HUDEP-2 (cell line): ENCODE measurements around the gene GPX7.

Experiments used
- DNase-seq, 76 experiments: peaks; one replicate each; lab custom pipeline; 2025; ENCODE audit not compliant: unreplicated experiment in 76 of 76; lab: John Stamatoyannopoulos, UW

Gene GPX7

DNA sequence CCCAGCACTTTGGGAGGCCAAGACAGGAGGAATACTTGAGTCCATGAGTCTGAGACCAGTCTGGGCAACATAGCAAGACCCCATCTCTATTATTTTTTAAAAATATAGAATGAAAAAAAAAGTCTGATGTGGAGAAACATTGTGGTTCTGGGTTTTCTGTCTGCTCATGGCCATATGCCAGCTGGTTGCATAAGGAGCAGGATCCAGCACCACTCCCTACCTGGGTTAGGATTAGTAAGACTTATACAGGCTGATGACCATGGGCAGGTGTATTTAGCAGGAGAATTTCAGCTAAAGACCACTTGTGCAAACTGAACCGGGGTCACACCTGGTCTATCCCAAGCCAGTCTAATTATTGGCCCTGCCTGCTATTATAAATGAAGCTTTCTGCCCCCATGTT is 16.7 kb upstream of the GPX7 start:
- no peak for DNase-seq

DNA sequence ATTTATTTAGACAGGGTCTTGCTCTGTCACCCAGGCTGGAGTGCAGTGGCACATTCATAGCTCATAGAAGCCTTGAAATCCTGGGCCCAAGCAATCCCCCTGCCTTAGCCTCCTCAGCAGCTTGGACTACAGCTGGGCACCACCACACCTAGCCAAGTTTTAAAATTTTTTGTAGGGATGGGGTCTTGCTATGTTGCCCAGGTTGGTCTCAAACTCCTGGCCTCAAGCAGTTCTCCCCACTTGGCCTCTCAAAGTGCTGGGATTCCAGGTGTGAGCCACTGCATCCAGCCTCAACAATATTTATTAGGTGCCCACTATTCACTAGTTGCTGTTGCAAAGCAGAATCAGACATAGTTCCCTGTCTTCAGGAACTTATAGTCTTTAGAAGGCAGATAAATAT is 14.1 kb upstream of the GPX7 start:
- no peak for DNase-seq

GRCh38 chr1:52588535-52588934 is 13.6 kb upstream of the GPX7 start:
- DNase-seq = no peak

- DNase-seq = no peak
Observed at GRCh38 chr1:52590266-52590665, 11.9 kb upstream of the GPX7 start.

DNA sequence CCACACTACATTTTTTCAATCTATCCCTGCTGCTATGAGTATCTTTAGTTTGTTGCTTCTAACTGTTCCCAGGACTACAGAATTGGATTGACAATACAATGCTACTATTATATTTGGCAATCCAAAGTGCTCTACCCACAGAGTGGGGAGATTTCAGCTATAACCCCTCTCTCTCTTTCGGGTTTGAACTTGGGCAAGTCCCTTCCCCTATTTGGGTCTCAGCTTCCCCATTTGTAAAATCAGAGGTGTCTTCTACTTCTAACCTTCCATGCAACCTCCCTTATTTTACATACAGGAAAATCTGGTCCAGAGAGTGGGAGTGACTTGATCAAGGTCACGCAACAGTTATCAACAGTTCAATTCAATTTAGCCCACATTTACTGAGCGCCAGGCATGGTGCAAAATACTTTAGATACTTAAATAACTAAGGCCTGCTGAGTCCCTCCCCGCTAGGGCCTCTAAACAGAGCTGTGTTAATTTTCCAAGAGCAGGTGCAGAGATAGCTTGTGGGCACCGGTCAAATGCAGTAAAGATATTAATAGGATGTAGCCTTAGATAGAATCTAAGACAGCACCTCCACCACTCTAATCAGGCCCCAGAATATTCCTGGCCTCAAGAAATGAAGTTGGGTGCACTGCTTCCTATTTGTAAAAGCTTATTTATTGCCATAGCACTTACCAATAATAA is 9.4 kb upstream of the GPX7 start:
- DNase-seq = no peak

GRCh38 chr1:52593495-52593894 is 8.7 kb upstream of the GPX7 start:
- DNase-seq = no peak

DNA sequence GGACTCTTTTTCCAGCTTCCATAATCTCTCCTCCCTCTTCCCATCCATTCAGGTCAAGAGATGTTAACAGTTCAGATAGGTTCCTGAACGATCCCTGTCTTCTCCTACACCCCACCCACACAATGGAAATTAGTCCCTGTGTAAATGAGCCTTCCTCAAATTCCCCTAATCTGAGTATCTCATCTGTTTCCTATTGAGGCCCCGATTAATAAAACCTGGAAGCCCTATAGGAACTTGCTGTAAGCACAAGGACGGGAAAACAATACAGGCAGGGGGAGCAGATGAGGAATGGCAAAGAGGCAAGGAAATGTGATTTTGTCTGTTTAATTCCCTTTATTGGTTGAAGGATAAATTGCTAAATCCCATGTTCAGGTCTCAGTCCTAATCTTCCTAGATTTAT is 7.1 kb upstream of the GPX7 start:
- DNase-seq = no peak

DNA sequence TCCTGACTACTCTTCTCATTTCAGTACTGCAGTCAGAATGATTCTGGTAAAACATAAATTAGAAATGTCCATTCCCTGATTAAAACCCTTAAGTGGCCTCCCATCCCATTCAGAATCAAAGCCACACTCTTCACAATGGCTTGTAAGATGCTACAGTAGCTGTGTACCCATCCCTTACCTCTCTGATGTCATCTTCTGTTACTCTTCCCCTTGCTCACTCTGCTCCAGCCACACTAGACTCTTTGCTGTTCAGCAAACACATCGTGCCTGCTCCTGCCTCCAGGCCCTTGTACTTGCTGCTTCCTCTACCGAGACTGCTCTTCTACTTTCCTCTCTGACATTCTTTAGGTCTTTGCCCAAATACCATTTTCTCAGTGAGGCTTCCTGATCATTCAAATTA is 4.3 kb upstream of the GPX7 start:
- no peak for DNase-seq

- no peak for DNase-seq
Observed at GRCh38 chr1:52598729-52599128, 3.4 kb upstream of the GPX7 start.

- no peak for DNase-seq
Observed at GRCh38 chr1:52599236-52599635, 2.9 kb upstream of the GPX7 start.

GRCh38 chr1:52600533-52601179 is 1.5 kb upstream of the GPX7 start:
- DNase-seq = no peak

DNA sequence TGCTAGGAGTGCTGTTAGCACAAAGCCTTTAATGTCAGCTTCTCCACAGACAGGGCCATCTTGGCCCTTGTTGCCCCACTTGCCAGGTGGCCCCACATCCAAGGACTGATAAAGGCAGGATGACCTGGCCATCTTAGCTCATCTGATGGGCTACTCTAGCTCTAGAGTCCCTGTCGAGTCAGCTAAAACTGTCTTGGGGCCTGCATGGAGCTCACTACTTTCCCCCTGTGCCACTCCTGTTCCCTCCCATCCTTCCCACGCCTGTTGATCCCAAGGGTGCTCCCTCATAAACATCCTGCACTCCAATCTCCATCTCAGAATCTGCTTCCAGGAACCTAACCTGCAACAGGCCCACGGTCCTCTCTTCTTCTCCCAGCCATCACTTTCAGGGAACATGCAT is 652 bp upstream of the GPX7 start:
- no peak for DNase-seq

DNA sequence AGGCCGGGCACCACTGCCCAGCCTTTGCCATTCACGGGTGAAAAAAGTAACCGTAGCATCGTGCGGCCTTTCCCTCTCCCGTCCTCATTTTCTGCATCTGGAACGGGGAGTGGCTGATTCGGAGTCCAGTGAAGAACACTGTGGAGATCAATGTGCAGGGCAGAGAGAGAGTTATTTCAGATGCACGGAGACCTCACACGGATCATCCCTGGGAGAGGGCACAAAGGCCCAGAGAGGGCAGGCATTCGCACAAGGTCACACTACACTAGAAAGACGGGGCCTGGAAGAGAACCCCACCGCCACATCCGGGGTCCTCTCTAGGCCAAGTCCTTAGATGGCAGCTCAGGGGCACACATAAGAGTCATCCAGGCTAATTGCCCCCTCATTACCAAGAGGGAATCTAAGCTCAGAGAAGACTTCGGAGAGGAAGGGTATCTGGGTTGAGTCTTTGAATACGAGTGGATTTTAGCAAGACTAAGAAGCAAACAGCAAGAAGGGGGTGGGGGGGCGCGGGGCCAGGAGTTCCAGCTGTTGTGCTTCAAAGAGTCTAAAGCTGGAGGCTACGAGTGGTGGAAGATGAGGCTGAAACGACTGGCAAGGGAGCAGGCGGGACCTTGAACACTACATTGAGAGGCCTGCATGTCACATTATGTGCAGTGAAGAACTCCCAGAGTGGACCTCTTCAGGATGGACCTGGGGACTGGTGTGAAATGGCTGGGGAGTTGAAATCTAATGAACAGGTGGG is 857 bp downstream of the GPX7 start:
- DNase-seq = no peak

DNA sequence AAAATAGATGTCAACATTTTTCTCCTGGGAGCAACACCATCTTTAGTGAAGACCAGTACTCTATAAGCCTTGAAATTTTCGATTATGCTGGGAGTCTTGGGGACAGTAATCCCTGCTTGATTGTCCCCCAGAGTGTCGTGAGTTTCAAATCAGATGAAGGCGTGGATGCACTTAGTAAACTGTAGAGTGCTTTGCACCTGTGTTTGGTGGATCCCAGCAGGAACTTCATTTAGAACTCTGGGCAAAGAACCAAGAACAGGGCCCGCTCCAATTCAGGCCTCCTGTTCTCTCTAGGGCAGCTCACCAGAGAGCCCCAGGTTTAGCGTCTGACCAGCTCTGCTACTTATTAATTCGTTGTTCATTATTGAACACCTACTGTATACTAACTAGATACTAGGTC is 1.5 kb downstream of the GPX7 start:
- DNase-seq = no peak

GRCh38 chr1:52604063-52604770 is 2.0 kb downstream of the GPX7 start:
- DNase-seq = no peak

- DNase-seq = peak in 71 of 76 experiments; percentile 5 to 83 (median 52)
Observed at GRCh38 chr1:52613636-52614373, 11.6 kb downstream of the GPX7 start.

DNA sequence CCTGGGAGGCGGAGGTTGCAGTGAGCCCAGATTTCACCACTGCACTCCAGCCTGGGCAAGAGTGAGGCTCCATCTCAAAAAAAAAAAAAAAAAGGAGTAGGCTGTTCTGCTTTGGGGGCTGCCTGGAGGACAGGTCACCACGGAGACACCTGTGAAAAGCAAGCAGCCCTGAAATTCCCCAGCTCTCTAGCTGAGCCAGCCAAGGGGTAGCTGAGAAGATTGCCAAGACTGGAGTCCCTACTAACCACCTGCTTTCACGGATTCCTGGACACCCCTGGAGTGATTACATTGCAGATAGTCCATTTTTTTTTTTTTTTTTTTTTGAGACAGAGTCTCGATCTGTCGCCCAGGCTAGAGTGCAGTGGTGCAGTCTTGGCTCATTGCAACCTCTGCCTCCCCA is 12.5 kb downstream of the GPX7 start:
- DNase-seq = no peak

DNA sequence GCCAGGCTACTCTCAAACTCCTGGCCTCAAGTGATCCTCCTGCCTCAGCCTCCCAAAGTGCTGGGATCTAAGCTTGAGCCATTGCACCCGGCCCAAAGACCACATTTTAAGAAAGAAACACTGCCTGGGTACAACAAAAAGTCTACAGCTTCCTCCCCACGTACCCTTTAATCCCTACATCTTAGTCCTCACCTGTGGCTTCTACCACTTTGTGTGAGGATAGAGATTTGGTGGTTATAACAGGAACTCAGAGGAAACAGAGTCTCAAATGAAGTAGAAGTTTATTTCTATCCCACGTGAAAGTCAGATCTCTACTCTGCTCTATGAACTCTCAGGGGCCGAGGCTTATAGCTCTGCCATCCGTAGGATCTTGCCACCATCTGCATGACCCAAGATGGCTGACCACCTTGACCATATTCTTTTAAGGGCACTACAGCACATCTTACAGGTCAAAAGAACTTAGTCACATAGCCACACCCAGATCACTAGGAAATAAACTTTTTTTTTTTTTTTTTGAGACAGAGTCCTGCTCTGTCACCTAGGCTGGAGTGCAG is 13.4 kb downstream of the GPX7 start:
- no peak for DNase-seq

DNA sequence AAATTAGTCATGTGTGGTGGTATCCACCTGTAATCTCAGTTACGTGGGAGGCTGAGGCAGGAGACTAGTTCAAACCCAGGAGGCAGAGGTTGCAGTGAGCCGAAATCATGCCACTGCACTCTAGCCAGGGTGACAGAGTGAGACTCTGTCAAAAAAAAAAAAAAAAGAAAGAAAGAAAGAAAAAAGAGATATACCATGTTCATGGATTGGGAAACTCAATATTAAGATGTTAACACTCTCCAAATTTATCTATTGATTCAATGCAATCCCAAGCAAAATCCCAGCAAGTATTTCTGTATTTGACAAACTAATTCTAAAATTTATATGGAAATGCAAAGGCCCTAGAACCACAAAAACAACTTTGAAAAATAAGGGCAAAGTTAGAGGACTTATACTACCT is 19.8 kb downstream of the GPX7 start:
- no peak for DNase-seq

- DNase-seq = no peak
Observed at GRCh38 chr1:52623812-52624211, 21.6 kb downstream of the GPX7 start.
